ENCODE measurements around the gene PRKAG2. TPM values are rescaled to one million over a fixed set of nuclear protein-coding genes. Genes with fewer than 3 reads are reported as not detected.

PRKAG2 gene
- total and polyA plus RNA-seq, 2 experiments from 2014 or later: 17.0 to 19.5 TPM

GRCh38 chr7:151902311-151902710 lies 25.4 kb upstream of the PRKAG2 start:
- H3F3A ChIP-seq (ENCODE audit: insufficient read depth): no peaks in the 10 kb centered on the region
- no peaks in the 10 kb centered on the region for H3K4me1 ChIP-seq (ENCODE audit: insufficient read depth)
- in situ Hi-C loops (cut with MboI): no loop called here
- H3K27me3 ChIP-seq (replicated peaks; ENCODE audit: insufficient read depth): peaks cover 71% of the 10 kb centered on the region
- TF ChIP-seq EZH2 (IDR thresholded peaks at IDR 0.05; ENCODE audit: insufficient read depth, poor library complexity, severe bottlenecking): no peak
- TF ChIP-seq EZH2phosphoT487 (IDR thresholded peaks at IDR 0.05; ENCODE audit: insufficient read depth, low read depth): no peak
- H3K9ac ChIP-seq: no peak overlapping the region
- H3K36me3 ChIP-seq (ENCODE audit: low read depth): no peaks in the 10 kb centered on the region
- no peaks in the 10 kb centered on the region for H4K20me1 ChIP-seq (ENCODE audit: insufficient read depth)
- no peaks in the 10 kb centered on the region for H3K9me3 ChIP-seq (ENCODE audit: low read depth)
- H3K79me2 ChIP-seq (ENCODE audit: insufficient read depth): no peaks in the 10 kb centered on the region
- no peak overlapping the region for H3K4me2 ChIP-seq (ENCODE audit: unreplicated experiment)
- 81 to 84% methylated on average over 17 of the region's 17 CpGs for WGBS, 2 experiments (ENCODE audit: low coverage in 1 of 2, low lambda C conversion rate in 2 of 2, missing lambda C conversion rate in 2 of 2)
- no peak overlapping the region for H3K4me3 ChIP-seq
- no peak overlapping the region for H2AFZ ChIP-seq
- H3K27ac ChIP-seq: no peak overlapping the region
- DNase-seq: no peak
- H3K9me2 ChIP-seq (ENCODE audit: insufficient read depth): no peaks in the 10 kb centered on the region

GRCh38 chr7:151901828-151902227 lies 24.9 kb upstream of the PRKAG2 start:
- no peak overlapping the region for H3K4me2 ChIP-seq (ENCODE audit: unreplicated experiment)
- H4K20me1 ChIP-seq (ENCODE audit: insufficient read depth): no peaks in the 10 kb centered on the region
- WGBS, 2 experiments (ENCODE audit: low coverage in 1 of 2, low lambda C conversion rate in 2 of 2, missing lambda C conversion rate in 2 of 2): 76 to 77% methylated on average over 5 of the region's 5 CpGs
- no peaks in the 10 kb centered on the region for H3K36me3 ChIP-seq (ENCODE audit: low read depth)
- DNase-seq: no peak
- H3F3A ChIP-seq (ENCODE audit: insufficient read depth): no peaks in the 10 kb centered on the region
- TF ChIP-seq EZH2 (IDR thresholded peaks at IDR 0.05; ENCODE audit: insufficient read depth, poor library complexity, severe bottlenecking) (no peak), EZH2phosphoT487 (IDR thresholded peaks at IDR 0.05; ENCODE audit: insufficient read depth, low read depth) (no peak)
- H3K79me2 ChIP-seq (ENCODE audit: insufficient read depth): no peaks in the 10 kb centered on the region
- no peak overlapping the region for H3K27ac ChIP-seq
- no peaks in the 10 kb centered on the region for H3K9me2 ChIP-seq (ENCODE audit: insufficient read depth)
- no peak overlapping the region for H3K9ac ChIP-seq
- no peaks in the 10 kb centered on the region for H3K9me3 ChIP-seq (ENCODE audit: low read depth)
- peaks cover 66% of the 10 kb centered on the region for H3K27me3 ChIP-seq (replicated peaks; ENCODE audit: insufficient read depth)
- H2AFZ ChIP-seq: no peak overlapping the region
- in situ Hi-C loops (cut with MboI): no loop called here
- no peak overlapping the region for H3K4me3 ChIP-seq
- no peaks in the 10 kb centered on the region for H3K4me1 ChIP-seq (ENCODE audit: insufficient read depth)

- H3K36me3 ChIP-seq (ENCODE audit: low read depth): no peaks in the 10 kb centered on the region
- WGBS, 2 experiments (ENCODE audit: low coverage in 1 of 2, low lambda C conversion rate in 2 of 2, missing lambda C conversion rate in 2 of 2): 0 to 3% methylated on average over 17 of the region's 17 CpGs
- in situ Hi-C loops (cut with MboI): no loop called here
- H3K79me2 ChIP-seq (ENCODE audit: insufficient read depth): no peaks in the 10 kb centered on the region
- H3K9me3 ChIP-seq (ENCODE audit: low read depth): no peaks in the 10 kb centered on the region
- H3K4me3 ChIP-seq: 0 out of 2 replicates have a peak overlapping the region, but pooled peaks have one; percentile 21
- no peak overlapping the region for H3K27ac ChIP-seq
- no peaks in the 10 kb centered on the region for H3K4me1 ChIP-seq (ENCODE audit: insufficient read depth)
- H3K27me3 ChIP-seq (replicated peaks; ENCODE audit: insufficient read depth): peaks cover 59% of the 10 kb centered on the region
- H3K9ac ChIP-seq: no peak overlapping the region
- H3K9me2 ChIP-seq (ENCODE audit: insufficient read depth): no peaks in the 10 kb centered on the region
- peak overlapping the region; percentile 36 for H3K4me2 ChIP-seq (ENCODE audit: unreplicated experiment)
- TF ChIP-seq EZH2 (IDR thresholded peaks at IDR 0.05; ENCODE audit: insufficient read depth, poor library complexity, severe bottlenecking) (no peak), EZH2phosphoT487 (IDR thresholded peaks at IDR 0.05; ENCODE audit: insufficient read depth, low read depth) (no peak)
- H2AFZ ChIP-seq: peak overlapping the region; percentile 43; the same call in 1 of the 2 replicates
- H4K20me1 ChIP-seq (ENCODE audit: insufficient read depth): no peaks in the 10 kb centered on the region
- DNase-seq: peak; percentile 57
- no peaks in the 10 kb centered on the region for H3F3A ChIP-seq (ENCODE audit: insufficient read depth)
Observed at GRCh38 chr7:151900986-151901621, 24.2 kb upstream of the PRKAG2 start.

GRCh38 chr7:151900591-151900985 lies 23.7 kb upstream of the PRKAG2 start:
- no peaks in the 10 kb centered on the region for H3K79me2 ChIP-seq (ENCODE audit: insufficient read depth)
- H3F3A ChIP-seq (ENCODE audit: insufficient read depth): no peaks in the 10 kb centered on the region
- H3K4me2 ChIP-seq (ENCODE audit: unreplicated experiment): peak overlapping the region; percentile 36
- no peak overlapping the region for H3K4me3 ChIP-seq
- TF ChIP-seq EZH2 (IDR thresholded peaks at IDR 0.05; ENCODE audit: insufficient read depth, poor library complexity, severe bottlenecking): no peak
- no peak for TF ChIP-seq EZH2phosphoT487 (IDR thresholded peaks at IDR 0.05; ENCODE audit: insufficient read depth, low read depth)
- in situ Hi-C loops (cut with MboI): no loop called here
- no peak overlapping the region for H3K9ac ChIP-seq
- H3K9me2 ChIP-seq (ENCODE audit: insufficient read depth): no peaks in the 10 kb centered on the region
- 19 to 20% methylated on average over 5 of the region's 5 CpGs for WGBS, 2 experiments (ENCODE audit: low coverage in 1 of 2, low lambda C conversion rate in 2 of 2, missing lambda C conversion rate in 2 of 2)
- DNase-seq: no peak
- H3K4me1 ChIP-seq (ENCODE audit: insufficient read depth): no peaks in the 10 kb centered on the region
- no peak overlapping the region for H3K27ac ChIP-seq
- H2AFZ ChIP-seq: no peak overlapping the region; the same call in 1 of the 2 replicates
- no peaks in the 10 kb centered on the region for H3K9me3 ChIP-seq (ENCODE audit: low read depth)
- no peaks in the 10 kb centered on the region for H3K36me3 ChIP-seq (ENCODE audit: low read depth)
- H4K20me1 ChIP-seq (ENCODE audit: insufficient read depth): no peaks in the 10 kb centered on the region
- H3K27me3 ChIP-seq (replicated peaks; ENCODE audit: insufficient read depth): peaks cover 54% of the 10 kb centered on the region
